ENCODE results near the gene DGKK. TPM values are rescaled to one million over a fixed set of nuclear protein-coding genes. Genes with fewer than 3 reads are reported as not detected.

Gene DGKK
- total RNA-seq, 4 donors from 2014 or later: not detected

GRCh38 chrX:50381729-50382415 lies 88.8 kb downstream of the DGKK start:
- no peak for TF ChIP-seq CTCF (IDR thresholded peaks at IDR 0.05; ENCODE audit: low read depth)

DNA sequence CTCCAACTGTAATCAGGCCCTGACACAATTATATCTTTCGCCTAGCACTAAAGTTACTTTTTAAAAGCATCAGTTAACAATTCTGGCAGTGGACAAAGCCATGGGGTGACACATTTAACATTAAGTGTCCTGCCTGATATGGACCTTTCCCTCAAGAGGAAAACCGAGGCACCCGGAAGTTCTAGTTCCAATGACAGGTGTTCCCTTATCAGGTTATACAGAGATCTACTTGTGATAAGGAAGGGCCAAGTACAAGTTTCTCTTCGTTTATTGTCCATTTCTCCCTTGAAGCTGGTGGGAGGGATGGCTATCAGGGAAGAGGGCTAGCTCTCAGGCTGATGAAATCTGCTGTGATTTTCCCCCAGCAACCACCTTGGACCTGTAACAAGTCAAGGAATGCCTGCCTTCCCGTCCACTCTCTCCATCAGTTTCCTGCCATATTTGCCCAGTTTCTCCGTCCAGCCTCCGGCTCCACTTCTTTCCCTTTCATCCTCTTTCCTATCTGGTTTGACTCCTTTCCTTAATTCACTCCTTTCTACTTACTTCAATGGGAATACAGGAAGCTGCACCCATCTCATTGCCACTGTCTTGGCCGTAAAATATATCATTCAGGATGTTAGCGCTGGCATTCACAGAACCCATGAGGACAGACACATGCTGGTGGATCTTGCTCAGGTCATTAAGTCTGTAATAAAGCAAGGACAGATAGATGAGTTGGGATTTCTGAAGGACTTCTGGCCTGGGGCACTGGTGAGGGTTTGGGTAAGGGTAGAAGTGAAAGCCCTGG lies 95.0 kb downstream of the DGKK start:
- TF ChIP-seq CTCF (IDR thresholded peaks at IDR 0.05; ENCODE audit: low read depth): no peak

DNA sequence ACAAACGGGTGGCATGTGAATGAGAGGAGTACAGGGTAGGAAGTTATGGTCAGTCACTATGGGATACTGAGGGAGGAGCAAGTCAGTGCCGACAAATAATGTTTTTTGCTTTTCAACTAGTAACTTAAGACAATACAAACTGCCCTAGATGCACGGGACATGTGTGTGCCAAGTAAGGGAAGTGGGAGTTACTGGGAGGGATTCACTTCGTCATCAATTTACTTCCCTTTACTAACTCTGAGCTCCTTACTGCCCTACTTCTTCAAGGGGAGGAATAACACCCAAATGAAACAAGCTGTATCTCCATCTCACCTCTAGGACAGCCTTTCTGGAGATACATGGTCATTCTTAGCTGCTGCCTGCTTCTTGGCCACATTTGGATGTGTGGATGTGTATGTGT lies 97.7 kb downstream of the DGKK start:
- TF ChIP-seq CTCF (IDR thresholded peaks at IDR 0.05; ENCODE audit: low read depth): no peak

GRCh38 chrX:50343917-50344316 lies 126.7 kb downstream of the DGKK start:
- TF ChIP-seq CTCF (IDR thresholded peaks at IDR 0.05; ENCODE audit: low read depth): no peak

DNA sequence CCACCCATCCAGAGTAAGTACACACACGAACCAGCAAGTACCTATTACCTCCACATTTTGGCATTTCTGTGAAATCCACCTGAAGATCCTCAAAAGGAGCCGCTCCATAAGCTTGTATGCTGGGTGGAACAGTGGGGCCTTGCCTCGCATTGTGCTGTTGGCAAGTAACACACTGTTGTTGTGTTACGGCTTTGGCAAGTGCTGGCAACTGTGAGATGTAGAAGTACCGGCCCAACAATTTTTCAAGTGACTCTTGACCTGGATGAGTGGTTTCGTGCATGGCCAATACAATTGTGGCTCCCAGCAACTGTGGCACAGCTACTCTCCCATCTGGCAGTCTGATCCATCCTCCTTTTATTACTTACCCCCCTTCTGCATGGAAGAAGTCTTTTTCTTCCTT lies 137.3 kb downstream of the DGKK start:
- no peak for TF ChIP-seq CTCF (IDR thresholded peaks at IDR 0.05; ENCODE audit: low read depth)

DNA sequence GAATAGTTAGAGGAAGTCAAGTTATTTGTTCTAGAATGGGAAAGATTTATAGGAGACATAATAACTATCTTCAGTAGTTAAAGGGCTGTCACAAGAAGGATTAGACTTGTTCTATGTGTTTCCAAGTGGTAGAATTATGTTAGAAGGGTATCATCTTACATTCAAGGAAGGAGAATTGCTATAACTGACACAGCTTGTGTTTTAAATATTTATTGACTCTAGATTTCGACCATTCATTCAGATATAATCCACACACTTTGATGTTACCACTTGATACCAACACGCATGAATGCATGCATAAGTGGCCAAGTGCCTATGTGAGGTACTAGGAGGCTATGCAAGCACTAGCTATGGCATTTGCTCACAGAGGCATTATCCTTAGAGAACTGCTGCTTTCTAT lies 143.4 kb downstream of the DGKK start:
- TF ChIP-seq CTCF (IDR thresholded peaks at IDR 0.05; ENCODE audit: low read depth): no peak

Measured in subcutaneous adipose tissue (tissue), 4 donors.